ENCODE data around the gene MFAP1. TPM values are rescaled to one million over a fixed set of nuclear protein-coding genes. Genes with fewer than 3 reads are reported as not detected.

MFAP1 gene
- total and polyA plus RNA-seq, 4 donors: 7.9 to 8.3 (median 8.1) TPM

DNA sequence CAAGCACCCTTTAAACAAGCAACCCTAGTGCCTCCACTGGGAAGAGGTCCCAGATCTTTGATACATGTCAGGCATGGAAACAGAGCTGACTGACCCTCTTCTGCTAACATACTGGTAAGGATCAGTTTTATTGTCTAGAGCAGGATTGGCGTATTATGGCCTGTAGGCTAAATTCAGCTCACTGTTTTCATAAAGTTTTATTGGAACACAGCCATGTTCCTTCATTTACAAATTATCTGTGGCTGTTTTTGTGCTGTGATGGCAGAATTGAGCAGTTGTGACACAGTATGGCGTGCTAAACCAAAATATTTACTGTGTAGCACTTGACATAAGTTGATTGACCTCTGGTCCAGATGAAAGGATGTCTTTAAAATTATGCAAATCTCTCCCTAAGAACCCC lies 47.3 kb upstream of the MFAP1 start:
- TF ChIP-seq, protein P1, sequence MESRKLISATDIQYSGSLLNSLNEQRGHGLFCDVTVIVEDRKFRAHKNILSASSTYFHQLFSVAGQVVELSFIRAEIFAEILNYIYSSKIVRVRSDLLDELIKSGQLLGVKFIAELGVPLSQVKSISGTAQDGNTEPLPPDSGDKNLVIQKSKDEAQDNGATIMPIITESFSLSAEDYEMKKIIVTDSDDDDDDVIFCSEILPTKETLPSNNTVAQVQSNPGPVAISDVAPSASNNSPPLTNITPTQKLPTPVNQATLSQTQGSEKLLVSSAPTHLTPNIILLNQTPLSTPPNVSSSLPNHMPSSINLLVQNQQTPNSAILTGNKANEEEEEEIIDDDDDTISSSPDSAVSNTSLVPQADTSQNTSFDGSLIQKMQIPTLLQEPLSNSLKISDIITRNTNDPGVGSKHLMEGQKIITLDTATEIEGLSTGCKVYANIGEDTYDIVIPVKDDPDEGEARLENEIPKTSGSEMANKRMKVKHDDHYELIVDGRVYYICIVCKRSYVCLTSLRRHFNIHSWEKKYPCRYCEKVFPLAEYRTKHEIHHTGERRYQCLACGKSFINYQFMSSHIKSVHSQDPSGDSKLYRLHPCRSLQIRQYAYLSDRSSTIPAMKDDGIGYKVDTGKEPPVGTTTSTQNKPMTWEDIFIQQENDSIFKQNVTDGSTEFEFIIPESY (IDR thresholded peaks at IDR 0.05): no peak
- no peak for TF ChIP-seq GABPA (IDR thresholded peaks at IDR 0.05 in 1 of 2, conservative IDR thresholded peaks at IDR 0.05 in 1 of 2)
- TF ChIP-seq FOXA2 (IDR thresholded peaks at IDR 0.05): no peak
- TF ChIP-seq EGR1 (IDR thresholded peaks at IDR 0.05; ENCODE audit: low read depth in 2 of 2): no peak
- no peak for TF ChIP-seq YY1 (IDR thresholded peaks at IDR 0.05)
- TF ChIP-seq HNF4G (IDR thresholded peaks at IDR 0.05): no peak
- no peak for TF ChIP-seq RAD21 (IDR thresholded peaks at IDR 0.05)
- no peak for TF ChIP-seq SP1 (IDR thresholded peaks at IDR 0.05)
- TF ChIP-seq, protein P2, sequence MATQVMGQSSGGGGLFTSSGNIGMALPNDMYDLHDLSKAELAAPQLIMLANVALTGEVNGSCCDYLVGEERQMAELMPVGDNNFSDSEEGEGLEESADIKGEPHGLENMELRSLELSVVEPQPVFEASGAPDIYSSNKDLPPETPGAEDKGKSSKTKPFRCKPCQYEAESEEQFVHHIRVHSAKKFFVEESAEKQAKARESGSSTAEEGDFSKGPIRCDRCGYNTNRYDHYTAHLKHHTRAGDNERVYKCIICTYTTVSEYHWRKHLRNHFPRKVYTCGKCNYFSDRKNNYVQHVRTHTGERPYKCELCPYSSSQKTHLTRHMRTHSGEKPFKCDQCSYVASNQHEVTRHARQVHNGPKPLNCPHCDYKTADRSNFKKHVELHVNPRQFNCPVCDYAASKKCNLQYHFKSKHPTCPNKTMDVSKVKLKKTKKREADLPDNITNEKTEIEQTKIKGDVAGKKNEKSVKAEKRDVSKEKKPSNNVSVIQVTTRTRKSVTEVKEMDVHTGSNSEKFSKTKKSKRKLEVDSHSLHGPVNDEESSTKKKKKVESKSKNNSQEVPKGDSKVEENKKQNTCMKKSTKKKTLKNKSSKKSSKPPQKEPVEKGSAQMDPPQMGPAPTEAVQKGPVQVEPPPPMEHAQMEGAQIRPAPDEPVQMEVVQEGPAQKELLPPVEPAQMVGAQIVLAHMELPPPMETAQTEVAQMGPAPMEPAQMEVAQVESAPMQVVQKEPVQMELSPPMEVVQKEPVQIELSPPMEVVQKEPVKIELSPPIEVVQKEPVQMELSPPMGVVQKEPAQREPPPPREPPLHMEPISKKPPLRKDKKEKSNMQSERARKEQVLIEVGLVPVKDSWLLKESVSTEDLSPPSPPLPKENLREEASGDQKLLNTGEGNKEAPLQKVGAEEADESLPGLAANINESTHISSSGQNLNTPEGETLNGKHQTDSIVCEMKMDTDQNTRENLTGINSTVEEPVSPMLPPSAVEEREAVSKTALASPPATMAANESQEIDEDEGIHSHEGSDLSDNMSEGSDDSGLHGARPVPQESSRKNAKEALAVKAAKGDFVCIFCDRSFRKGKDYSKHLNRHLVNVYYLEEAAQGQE (IDR thresholded peaks at IDR 0.05): no peak
- no peak for TF ChIP-seq TAF1 (conservative IDR thresholded peaks at IDR 0.05)
- TF ChIP-seq FOXA1 (IDR thresholded peaks at IDR 0.05): no peak
- TF ChIP-seq, protein P3, sequence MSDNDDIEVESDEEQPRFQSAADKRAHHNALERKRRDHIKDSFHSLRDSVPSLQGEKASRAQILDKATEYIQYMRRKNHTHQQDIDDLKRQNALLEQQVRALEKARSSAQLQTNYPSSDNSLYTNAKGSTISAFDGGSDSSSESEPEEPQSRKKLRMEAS (IDR thresholded peaks at IDR 0.05): no peak
- TF ChIP-seq JUND (IDR thresholded peaks at IDR 0.05): no peak
- TF ChIP-seq RXRA (IDR thresholded peaks at IDR 0.05): no peak
- TF ChIP-seq, protein P4, sequence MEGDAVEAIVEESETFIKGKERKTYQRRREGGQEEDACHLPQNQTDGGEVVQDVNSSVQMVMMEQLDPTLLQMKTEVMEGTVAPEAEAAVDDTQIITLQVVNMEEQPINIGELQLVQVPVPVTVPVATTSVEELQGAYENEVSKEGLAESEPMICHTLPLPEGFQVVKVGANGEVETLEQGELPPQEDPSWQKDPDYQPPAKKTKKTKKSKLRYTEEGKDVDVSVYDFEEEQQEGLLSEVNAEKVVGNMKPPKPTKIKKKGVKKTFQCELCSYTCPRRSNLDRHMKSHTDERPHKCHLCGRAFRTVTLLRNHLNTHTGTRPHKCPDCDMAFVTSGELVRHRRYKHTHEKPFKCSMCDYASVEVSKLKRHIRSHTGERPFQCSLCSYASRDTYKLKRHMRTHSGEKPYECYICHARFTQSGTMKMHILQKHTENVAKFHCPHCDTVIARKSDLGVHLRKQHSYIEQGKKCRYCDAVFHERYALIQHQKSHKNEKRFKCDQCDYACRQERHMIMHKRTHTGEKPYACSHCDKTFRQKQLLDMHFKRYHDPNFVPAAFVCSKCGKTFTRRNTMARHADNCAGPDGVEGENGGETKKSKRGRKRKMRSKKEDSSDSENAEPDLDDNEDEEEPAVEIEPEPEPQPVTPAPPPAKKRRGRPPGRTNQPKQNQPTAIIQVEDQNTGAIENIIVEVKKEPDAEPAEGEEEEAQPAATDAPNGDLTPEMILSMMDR (IDR thresholded peaks at IDR 0.05; ENCODE audit: low read depth, low read length, missing input control): no peak
- TF ChIP-seq HNF4A (conservative IDR thresholded peaks at IDR 0.05): no peak
- TF ChIP-seq NR2F2 (IDR thresholded peaks at IDR 0.05): no peak
- TF ChIP-seq, protein P5, sequence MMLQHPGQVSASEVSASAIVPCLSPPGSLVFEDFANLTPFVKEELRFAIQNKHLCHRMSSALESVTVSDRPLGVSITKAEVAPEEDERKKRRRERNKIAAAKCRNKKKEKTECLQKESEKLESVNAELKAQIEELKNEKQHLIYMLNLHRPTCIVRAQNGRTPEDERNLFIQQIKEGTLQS (IDR thresholded peaks at IDR 0.05): no peak
- no peak overlapping the region for H3K27ac ChIP-seq (ENCODE audit: low read depth in 1 of 2, low read length in 2 of 2)

More for the DNA sequence above, 47.3 kb upstream of the MFAP1 start:
- Histone ChIP-seq H3K9me3 (ENCODE audit: control insufficient read depth in 4 of 4, low read length in 3 of 4) (no peaks in the 10 kb centered on the region), H3K4me3 (ENCODE audit: low read depth in 1 of 3, low read length in 3 of 3) (no peak overlapping the region), H3K4me1 (ENCODE audit: control insufficient read depth in 4 of 4, insufficient read depth in 4 of 4, low read length in 3 of 4) (no peaks in the 10 kb centered on the region), H3K27me3 (ENCODE audit: control insufficient read depth in 4 of 4, insufficient read depth in 4 of 4, low read length in 3 of 4) (no peaks in the 10 kb centered on the region), H3K36me3 (ENCODE audit: control insufficient read depth in 4 of 4, insufficient read depth in 3 of 4, low read depth in 1 of 4, low read length in 3 of 4) (no peaks in the 10 kb centered on the region), H3K9ac (ENCODE audit: low read depth in 1 of 2, low read length in 2 of 2) (no peak overlapping the region)
- no peak for DNase-seq (ENCODE audit: low spot score)
- 99% methylated on average over 2 of the region's 2 CpGs for WGBS

Measured in liver (tissue), 9 donors.